HG03354 (cell line): ENCODE data around the gene GRAMD2A.

Source experiments
- ATAC-seq: cut with Tn5 transposase; IDR thresholded peaks from one replicate; pipeline ENCODE4 v1.9.1; 2021; ENCODE audit warnings: mild to moderate bottlenecking; ENCODE audit not compliant: unreplicated experiment, poor library complexity, severe bottlenecking

Gene GRAMD2A

GRCh38 chr15:72146221-72146620 lies 51.4 kb downstream of the GRAMD2A start:
- ATAC-seq = no peak

GRCh38 chr15:72141171-72142084 lies 56.2 kb downstream of the GRAMD2A start:
- peak; percentile 100 for ATAC-seq

GRCh38 chr15:72140088-72140487 lies 57.5 kb downstream of the GRAMD2A start:
- ATAC-seq = no peak

- no peak for ATAC-seq
Observed at GRCh38 chr15:72139667-72140066, 57.9 kb downstream of the GRAMD2A start.

- no peak for ATAC-seq
Observed at GRCh38 chr15:72136170-72137051, 61.2 kb downstream of the GRAMD2A start.

GRCh38 chr15:72135719-72136118 lies 61.9 kb downstream of the GRAMD2A start:
- ATAC-seq = no peak

- ATAC-seq = no peak
Observed at GRCh38 chr15:72133211-72133610, 64.4 kb downstream of the GRAMD2A start.

GRCh38 chr15:72131922-72132321 lies 65.7 kb downstream of the GRAMD2A start:
- no peak for ATAC-seq

GRCh38 chr15:72130272-72130671 lies 67.3 kb downstream of the GRAMD2A start:
- no peak for ATAC-seq

- ATAC-seq = no peak
Observed at GRCh38 chr15:72128359-72128758, 69.2 kb downstream of the GRAMD2A start.

GRCh38 chr15:72127724-72128322 lies 69.8 kb downstream of the GRAMD2A start:
- no peak for ATAC-seq

GRCh38 chr15:72124218-72124617 lies 73.4 kb downstream of the GRAMD2A start:
- ATAC-seq = no peak

GRCh38 chr15:72118017-72118978 lies 79.3 kb downstream of the GRAMD2A start, which contains the start of the genes MYO9A and SENP8:
Gene MYO9A (minus strand): TSS chr15:72118150. CDS start chr15:72046563, 71,587 bp downstream.
Gene SENP8 (plus strand): TSS chr15:72118403. CDS start chr15:72139624, 21,221 bp downstream.
- ATAC-seq = peak; percentile 71

GRCh38 chr15:72117486-72118016 lies 80.0 kb downstream of the GRAMD2A start:
- ATAC-seq = peak; percentile 75

- ATAC-seq = peak; percentile 1
Observed at GRCh38 chr15:72116731-72117485, 80.7 kb downstream of the GRAMD2A start.

- no peak for ATAC-seq
Observed at GRCh38 chr15:72113347-72114031, 84.1 kb downstream of the GRAMD2A start.

- no peak for ATAC-seq
Observed at GRCh38 chr15:72112805-72113204, 84.8 kb downstream of the GRAMD2A start.
